ENCODE data around the gene HOXB7. TPM values are rescaled to one million over a fixed set of nuclear protein-coding genes. Genes with fewer than 3 reads are reported as not detected.

The HOXB7 gene
- total RNA-seq, 1 experiment from 2014 or later: 20.0 TPM

DNA sequence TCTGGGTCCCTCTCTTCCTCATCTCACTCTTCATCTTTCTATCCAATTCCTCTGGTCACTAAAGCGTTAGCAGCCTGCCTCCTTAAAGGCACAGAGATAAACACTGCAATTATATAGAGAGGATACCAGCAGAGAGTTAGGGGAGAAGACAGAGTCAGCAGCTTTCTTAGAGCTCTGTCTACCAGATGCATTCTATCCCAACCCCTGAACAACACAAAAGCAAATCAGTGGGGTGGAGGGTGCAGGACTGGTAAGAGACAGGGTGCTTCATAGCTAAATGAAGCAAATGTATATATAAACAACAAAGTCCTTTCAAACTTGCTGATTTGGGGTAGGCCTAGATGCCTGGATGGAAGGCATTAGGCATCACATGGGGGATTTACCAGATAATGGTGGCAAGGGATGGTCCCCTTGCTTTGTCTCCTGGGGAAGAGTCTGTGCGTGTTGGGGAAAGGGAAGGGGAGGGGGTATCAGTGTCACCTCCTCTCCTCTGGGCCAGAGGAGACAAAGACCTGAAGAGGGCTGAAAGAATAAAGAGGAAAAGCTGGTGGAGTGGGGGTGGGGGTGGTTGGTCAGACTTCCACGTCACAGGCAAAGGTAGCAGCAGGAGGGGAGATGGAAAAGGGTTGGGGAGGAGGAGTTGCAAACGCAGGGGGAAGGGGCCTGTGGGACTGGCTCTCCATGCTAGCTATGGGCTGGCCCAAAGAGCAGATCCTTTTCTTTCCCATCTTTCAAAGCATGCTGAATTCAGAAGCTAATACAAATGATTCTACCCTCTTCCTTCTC, 44.7 kb downstream of the HOXB7 start:
- DNase-seq (ENCODE audit: low read depth): no peak

DNA sequence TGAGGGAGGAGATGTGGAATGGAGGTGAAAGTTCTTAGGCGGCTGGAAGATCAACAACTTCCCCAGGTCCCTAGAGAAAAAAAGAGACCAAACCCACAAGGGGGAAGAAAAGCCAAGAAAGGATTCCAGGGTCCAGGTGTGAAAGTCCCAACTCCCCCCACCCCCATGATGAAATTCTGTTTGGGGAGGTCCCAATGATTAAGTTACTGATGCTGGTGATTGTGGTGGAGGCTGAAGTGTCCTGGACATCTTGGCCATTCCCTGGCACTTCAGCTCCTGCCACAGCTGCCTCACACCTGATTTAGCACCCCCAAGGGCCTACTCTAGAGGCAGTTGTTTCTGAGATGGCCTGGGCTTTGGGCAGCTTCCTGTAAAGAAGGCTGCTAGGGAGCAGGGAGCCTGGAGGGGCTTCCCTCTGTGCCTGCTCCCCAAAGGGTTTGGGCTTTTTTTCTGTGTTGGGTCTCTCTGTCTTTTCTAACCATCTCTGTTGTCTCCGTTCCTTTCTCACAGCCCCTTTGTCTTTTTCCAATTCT, 45.7 kb downstream of the HOXB7 start:
- no peak for DNase-seq (ENCODE audit: low read depth)

DNA sequence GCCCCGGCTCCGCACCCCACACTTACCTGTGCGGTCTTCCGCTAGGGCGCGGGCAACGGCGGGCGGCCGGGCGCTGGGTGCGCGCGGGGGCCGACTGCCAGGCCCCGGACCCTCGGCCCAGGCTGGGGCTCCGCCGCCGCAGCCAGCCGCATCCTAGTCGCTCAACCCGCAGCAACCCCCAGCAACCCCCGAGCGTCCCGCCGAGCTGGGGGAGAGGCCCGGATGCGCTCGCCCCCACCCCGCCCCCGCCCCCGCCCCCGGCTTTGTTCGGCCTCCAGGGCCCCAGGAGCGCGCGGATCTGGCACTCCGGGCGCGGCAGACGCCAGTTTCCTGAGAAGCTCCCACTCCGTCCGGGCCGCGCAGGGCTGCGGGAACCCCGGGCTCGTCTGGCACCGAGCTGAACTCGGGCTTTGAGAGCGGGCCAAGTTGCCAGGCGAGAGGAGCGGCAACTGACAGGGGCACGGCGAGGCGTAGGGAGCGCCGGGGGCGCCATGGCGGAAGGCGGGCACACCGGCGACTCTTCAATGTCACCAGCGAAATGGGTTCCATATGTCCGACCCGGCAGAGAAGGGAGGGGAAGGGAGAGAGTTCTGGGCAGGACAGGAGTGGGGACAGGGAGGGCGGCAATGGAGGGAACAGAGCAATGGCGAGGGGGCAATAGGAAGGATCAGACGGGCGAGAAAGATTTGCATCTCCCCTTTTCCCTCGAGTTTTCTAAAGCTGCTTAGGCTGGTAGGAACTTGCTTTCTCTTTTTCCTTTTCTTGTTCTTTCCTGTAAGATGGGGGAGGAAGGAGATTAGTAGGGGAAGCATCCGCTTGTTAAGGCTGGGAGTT, 46.4 kb downstream of the HOXB7 start:
- no peak for DNase-seq (ENCODE audit: low read depth)

DNA sequence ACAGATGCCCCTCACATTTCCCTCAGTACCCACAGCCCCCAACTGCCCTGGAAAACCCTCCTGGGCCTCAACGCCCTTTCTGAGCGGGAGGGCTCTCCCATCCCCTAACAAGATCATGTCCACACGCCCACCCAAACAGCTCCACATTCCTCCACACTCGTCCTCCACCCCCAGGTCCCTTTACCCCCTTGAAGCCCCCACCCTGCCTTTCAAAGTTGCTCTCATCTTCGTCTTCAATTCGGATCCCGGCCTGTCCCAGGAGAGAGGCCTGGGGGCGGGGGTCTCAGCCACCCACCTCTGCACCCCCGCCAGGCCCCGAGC, 47.0 kb downstream of the HOXB7 start:
- DNase-seq (ENCODE audit: low read depth): no peak

DNA sequence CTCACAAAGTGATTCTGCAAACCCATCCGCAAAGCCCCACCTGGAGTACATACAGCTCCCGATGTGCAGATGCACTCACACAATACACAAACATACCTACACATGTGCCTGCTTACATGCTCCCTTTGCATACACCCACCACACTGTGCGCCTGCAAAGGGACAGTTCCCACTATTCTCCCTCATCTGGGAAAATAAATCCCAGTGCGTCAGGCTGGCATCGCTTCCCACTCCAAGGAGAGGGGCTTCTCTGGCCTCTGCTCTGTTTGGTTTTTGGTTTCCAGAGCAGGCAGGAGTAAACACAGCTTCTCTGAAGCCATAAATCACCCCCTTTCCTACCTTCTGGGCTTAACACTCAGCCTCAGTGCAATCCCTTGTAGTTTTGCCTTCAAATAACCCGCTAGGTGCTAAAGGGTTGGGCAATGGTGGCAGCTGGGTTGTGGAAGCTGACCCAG, 47.4 kb downstream of the HOXB7 start:
- peak; percentile 66 for DNase-seq (ENCODE audit: low read depth)

DNA sequence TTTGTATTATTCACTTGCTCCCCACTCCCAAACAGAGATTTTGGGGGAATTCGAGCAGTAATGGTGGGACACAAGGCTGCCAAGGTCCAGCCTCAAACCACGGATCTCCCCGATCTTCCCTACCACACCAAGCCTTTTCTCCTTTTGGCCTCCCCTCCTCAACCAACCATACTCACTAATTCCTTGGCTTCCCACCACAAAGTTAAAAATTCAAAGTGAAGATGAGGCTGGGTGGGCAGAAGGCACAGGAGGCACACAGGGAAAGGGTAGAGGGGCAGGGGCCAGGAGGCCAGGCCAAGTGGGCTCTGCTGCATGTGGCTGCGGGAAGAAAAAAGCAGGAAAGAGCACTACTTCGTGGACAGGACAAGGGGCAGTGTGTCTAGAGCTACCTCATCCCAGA, 47.9 kb downstream of the HOXB7 start:
- DNase-seq (ENCODE audit: low read depth): no peak

DNA sequence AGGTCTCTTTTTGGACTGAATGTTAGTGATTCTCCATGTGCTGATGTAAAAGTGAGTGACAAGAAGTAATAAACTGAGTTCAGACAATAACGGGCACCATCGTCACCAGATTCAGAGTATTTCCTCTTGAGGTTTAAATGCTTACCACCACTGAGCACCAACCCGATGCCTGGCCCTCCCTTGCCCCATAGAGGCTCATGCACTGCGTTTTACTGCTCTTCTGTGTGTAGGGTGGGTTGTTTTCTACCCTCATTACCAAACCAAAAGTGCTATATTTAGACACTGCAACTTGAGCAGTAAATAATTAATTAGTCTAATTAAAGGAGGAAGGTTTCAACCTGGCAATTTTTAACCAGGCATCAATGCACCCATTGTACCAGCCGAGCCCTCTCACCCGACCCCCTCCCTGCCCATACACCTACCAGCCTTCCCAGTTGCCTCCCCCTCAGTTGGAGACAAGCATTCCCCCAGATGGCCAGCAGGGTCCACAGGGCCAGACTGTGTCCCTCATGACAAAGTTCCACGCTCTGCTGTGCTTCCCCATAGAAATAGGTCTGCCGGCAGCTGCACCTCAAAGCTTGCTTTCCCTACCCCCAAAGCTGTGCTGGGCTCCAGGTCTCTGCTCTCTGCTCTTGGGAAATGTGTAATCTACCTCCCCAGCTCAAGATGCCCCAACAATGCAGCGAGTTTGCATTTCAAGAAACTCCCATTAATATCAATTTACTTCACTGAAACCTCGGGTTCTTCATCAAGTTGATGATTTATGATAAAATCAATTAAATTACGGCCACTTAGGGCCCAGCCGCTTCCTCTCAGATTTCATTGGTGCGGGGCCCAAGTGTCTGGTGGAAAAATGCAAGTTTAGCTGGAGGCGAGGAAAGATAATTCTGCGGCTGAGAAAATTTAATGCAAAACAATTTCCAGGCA, 48.7 kb downstream of the HOXB7 start:
- no peak for DNase-seq (ENCODE audit: low read depth)

DNA sequence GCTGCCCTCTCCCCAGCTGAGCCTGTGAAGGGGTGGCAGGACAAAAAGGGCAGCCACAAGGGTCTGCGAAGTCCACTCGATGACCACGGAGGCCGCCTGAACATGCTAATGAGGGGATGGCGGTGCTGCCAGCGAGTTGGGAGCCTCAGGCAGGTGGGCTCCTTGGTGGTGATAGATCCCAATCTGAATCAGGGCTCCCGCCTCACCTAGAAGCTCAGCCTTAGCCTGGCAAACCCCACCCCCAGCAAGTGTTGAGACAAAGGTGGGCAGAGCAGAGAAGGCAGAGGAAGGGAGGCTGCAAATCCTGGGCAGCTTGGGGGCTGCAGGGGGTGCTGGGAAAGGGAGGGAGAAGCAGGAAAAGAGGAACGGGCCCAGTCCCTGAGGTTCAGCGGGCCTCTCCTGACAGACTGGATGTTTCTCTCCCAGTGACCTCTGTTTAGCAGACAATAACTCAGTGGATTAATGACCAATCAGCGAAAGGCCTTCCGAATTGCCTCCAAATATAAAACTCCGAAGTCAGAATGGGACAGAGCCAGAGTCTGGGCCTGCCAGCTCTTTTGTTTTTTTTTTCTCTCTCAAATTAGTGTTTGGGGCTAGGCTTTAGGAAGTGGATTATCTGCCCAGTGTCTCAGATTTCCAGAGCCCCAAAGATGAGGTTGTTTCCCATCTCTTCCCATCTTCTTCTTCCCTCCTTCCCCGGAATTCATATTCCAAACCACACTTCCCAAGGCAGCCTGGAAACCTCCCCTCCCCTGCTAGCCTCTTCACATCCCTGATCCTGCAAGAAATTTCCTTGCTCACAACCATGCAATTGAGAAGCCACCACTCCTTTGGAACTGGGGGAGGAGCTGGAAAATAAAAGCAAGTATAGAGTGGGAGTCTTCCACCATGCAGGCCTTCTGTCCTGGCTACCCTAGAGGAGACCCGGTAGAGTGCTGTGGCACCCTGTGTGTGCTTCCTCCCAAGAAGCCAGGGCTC, 50.7 kb downstream of the HOXB7 start:
- no peak for DNase-seq (ENCODE audit: low read depth)

DNA sequence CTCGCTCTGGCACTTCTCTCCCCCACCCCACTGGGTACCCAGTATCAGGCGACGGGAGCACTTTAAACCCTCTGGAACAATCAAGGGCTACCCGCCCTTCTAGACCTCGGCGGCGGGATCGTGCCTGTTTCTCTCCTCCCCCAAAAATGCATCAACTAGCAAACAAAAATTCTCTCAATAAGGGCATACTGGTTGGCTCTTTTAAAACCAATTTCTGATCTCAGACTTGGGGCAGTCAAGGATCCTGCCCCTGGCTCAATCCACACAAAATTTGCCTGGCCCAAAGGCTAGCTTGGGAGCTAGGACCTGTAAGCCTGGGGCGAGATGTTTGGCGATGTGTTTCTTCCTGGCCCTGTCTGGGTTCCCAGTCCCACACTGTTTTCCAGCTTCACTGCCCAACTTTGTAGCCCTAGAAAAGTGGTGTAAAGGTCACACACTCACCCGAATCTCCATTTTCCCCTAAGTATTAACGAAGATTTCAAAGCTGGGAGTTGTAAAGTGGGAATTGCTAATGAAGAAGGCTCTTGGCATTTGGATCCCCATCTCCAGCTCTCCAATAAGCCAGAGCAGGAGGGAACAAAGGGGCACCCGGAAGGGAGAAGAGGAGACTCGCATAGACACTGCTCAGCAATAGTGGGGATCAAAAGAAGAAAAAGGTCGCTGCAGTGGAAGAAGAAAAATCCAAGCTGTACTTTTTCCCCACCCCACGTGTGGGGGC, 51.5 kb downstream of the HOXB7 start:
- no peak for DNase-seq (ENCODE audit: low read depth)

DNA sequence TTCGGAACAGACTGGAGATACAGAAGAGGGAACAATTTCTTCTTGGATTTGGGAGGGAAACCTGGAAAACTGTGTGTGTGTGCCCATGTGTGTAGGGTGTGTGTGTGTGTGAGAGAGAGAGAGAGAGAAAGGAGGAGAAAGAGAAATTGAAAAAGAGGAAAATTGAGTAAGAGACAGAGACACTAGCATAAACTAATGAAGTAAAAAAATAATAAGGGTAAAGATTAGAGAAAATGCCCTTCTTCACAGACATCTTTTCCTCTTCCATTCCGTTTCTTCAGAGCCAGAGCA, 52.0 kb downstream of the HOXB7 start:
- DNase-seq (ENCODE audit: low read depth): no peak

DNA sequence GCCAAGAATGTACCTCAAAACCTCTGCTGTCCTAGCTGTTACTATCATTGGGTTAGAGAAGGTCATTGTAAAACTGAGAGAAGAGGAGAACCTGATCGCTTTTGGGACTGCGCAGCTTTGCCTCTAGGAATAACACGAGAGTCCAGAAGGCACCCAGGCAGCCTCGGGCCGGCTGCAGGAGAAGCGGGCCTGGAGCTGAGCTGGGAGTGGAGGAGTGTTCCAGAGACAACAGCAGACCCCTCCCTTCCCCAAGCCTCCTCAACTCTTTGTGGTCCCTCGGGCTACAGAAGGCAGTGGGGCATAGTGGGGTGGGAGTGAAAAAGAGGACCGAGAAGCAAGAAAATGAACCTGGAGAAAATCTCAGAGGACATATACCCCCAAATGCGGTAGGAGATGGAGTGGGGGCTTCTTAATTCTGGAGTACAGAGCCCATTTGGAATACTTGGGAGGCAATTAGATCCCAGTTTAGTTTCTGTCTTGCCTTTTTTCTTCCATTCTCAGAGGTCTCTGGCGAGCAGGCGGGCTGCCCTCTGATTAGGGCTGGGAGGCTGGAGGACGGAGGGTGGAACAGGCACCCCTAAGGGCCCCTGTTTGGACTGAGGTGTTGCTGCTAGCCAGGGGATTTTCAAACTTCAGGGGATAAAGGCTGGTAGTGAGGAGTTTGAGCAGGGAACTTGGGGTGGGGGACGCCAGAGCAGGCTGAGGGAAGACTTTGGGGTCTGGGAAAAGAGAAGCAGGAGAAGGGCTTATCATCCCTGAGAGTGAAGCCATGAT, 52.6 kb downstream of the HOXB7 start:
- no peak for DNase-seq (ENCODE audit: low read depth)

Other genes with a start within 250 kb of the HOXB7 start
- gene SKAP1, start 180.8 kb downstream of the HOXB7 start, total RNA-seq (2014; rRNA removed; shearing (Covaris generic)): 0.42 and 1.1 TPM in 2 replicates
- gene HOXB1, start 80.0 kb downstream of the HOXB7 start, total RNA-seq (2014; rRNA removed; shearing (Covaris generic)): not detected in 2 replicates
- gene HOXB2, start 65.9 kb downstream of the HOXB7 start, total RNA-seq (2014; rRNA removed; shearing (Covaris generic)): 17.4 and 30.7 TPM in 2 replicates
- gene HOXB4, start 32.7 kb downstream of the HOXB7 start, total RNA-seq (2014; rRNA removed; shearing (Covaris generic)): 0.20 and 0.57 TPM in 2 replicates
- 10.2 and 15.4 TPM in 2 replicates for gene HOXB3, start 20.8 kb downstream of the HOXB7 start, total RNA-seq (2014; rRNA removed; shearing (Covaris generic))
- gene HOXB5, start 17.2 kb downstream of the HOXB7 start, total RNA-seq (2014; rRNA removed; shearing (Covaris generic)): 0.10 and 0.37 TPM in 2 replicates
- gene HOXB6, start 6.0 kb downstream of the HOXB7 start, total RNA-seq (2014; rRNA removed; shearing (Covaris generic)): 6.2 and 9.4 TPM in 2 replicates
- gene HOXB8, start 4.3 kb upstream of the HOXB7 start, total RNA-seq (2014; rRNA removed; shearing (Covaris generic)): 5.5 and 6.3 TPM in 2 replicates
- gene HOXB9, start 15.3 kb upstream of the HOXB7 start, total RNA-seq (2014; rRNA removed; shearing (Covaris generic)): 10.4 and 16.3 TPM in 2 replicates
- gene PRAC1, start 111.5 kb upstream of the HOXB7 start, total RNA-seq (2014; rRNA removed; shearing (Covaris generic)): not detected in 2 replicates
- not detected in 2 replicates for gene PRAC2, start 112.2 kb upstream of the HOXB7 start, total RNA-seq (2014; rRNA removed; shearing (Covaris generic))
- gene HOXB13, start 117.7 kb upstream of the HOXB7 start, total RNA-seq (2014; rRNA removed; shearing (Covaris generic)): 5.0 and 6.6 TPM in 2 replicates
- 0.07 and 0.20 TPM in 2 replicates for gene TTLL6, start 206.2 kb upstream of the HOXB7 start, total RNA-seq (2014; rRNA removed; shearing (Covaris generic))
- gene CALCOCO2, start 220.0 kb upstream of the HOXB7 start, total RNA-seq (2014; rRNA removed; shearing (Covaris generic)): 48.9 and 65.2 TPM in 2 replicates